SU-DHL-6 (cell line): ENCODE measurements around the gene VASP.

Experiments
- H2AFZ ChIP-seq: fragments of 200-600 bp; sonication (generic); 2 replicates; pipeline ENCODE4 v1.6.1; 2014; ENCODE audit warnings: low read depth, mild to moderate bottlenecking, moderate library complexity, mixed read lengths, antibody characterized with exemption, low read length; ENCODE audit not compliant: severe bottlenecking
- H3F3A ChIP-seq: fragments of 200-600 bp; shearing (Covaris generic); 2 replicates; pipeline ENCODE4 v1.6.0; 2016; ENCODE audit warnings: antibody characterized with exemption, mild to moderate bottlenecking; ENCODE audit not compliant: insufficient read depth
- H3K27ac ChIP-seq: fragments of 200-600 bp; sonication (generic); 2 replicates; pipeline ENCODE4 v1.5.1; 2016; ENCODE audit warnings: low read depth, mild to moderate bottlenecking, low read length, moderate library complexity, mixed read lengths
- H3K27me3 ChIP-seq: fragments of 200-600 bp; sonication (generic), shearing (Covaris generic); 2 replicates; pipeline ENCODE4 v1.6.0; 2014; ENCODE audit warnings: mild to moderate bottlenecking, low read length
- H3K36me3 ChIP-seq: fragments of 200-600 bp; sonication (generic); 2 replicates; pipeline ENCODE4 v1.6.1; 2014; ENCODE audit warnings: mild to moderate bottlenecking, low read length, mixed read lengths
- H3K4me2 ChIP-seq: fragments of 300-600, 200-600 bp; shearing (Covaris generic), sonication (generic); 2 replicates; pipeline ENCODE4 v1.6.0; 2014; ENCODE audit warnings: low read length, low read depth, mild to moderate bottlenecking; ENCODE audit not compliant: poor library complexity, severe bottlenecking
- H3K4me3 ChIP-seq: fragments of 200-600 bp; sonication (generic); 2 replicates; pipeline ENCODE4 v1.5.1; 2014; ENCODE audit warnings: antibody characterized with exemption, low read length, mild to moderate bottlenecking, mixed read lengths; ENCODE audit not compliant: insufficient read depth, poor library complexity, severe bottlenecking
- H3K79me2 ChIP-seq: fragments of 200-600 bp; sonication (generic); 2 replicates; pipeline ENCODE4 v1.6.1; 2014; ENCODE audit warnings: mild to moderate bottlenecking, low read length, moderate library complexity; ENCODE audit not compliant: insufficient read depth
- H3K9ac ChIP-seq: fragments of 200-600 bp; sonication (generic); 2 replicates; pipeline ENCODE4 v1.7.0; 2014; ENCODE audit warnings: mild to moderate bottlenecking, low read length
- H3K9me2 ChIP-seq: fragments of 200-600 bp; sonication (generic); replicated peaks from 2 replicates; pipeline ENCODE4 v1.6.1; 2014; ENCODE audit warnings: low read length; ENCODE audit not compliant: insufficient read depth
- H3K9me3 ChIP-seq: fragments of 200-600 bp; sonication (generic); 2 replicates; pipeline ENCODE4 v1.6.1; 2014; ENCODE audit warnings: low read length, mixed read lengths; ENCODE audit not compliant: insufficient read depth
- H4K20me1 ChIP-seq: fragments of 200-600 bp; sonication (generic); 2 replicates; pipeline ENCODE4 v1.6.1; 2014; ENCODE audit warnings: low read depth, mild to moderate bottlenecking, antibody characterized with exemption, low read length, moderate library complexity, mixed read lengths
- CTCF ChIP-seq: fragments of 200-600 bp; sonication (generic); IDR thresholded peaks from one replicate; pipeline ENCODE4 v1.5.1; 2017; ENCODE audit warnings: antibody characterized with exemption, mild to moderate bottlenecking, low read length, moderate library complexity; ENCODE audit not compliant: insufficient read depth, poor library complexity, severe bottlenecking
- EZH2phosphoT487 ChIP-seq: fragments of 200-600 bp; sonication (generic), shearing (Covaris generic); conservative IDR thresholded peaks from 2 replicates; pipeline ENCODE4 v1.6.1; 2018; ENCODE audit warnings: mild to moderate bottlenecking, antibody characterized with exemption, low read length, moderate library complexity, mixed read lengths

The VASP gene

DNA sequence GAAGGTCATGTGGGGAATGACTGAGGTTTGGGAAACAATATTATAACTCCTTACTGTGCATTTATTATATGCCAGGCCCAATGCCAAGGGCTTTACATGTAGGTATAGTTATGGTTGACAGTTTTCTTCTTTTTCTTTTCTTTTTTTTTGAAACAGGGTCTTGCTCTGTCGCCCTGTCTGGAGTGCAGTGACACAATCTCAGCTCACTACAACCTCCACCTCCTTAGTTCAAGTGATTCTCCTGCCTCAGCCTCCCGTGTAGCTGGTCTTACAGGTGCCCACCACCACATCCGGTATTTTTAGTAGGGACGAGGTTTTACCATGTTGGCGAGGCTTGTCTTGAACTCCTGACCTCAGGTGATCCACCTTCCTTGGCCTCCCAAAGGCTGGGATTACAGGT is 24.2 kb upstream of the VASP start:
- H4K20me1 ChIP-seq, result no peaks in the 10 kb centered on the region
- H2AFZ ChIP-seq, result no peak overlapping the region
- H3K4me3 ChIP-seq, result no peak overlapping the region
- H3K9me2 ChIP-seq, result no peaks in the 10 kb centered on the region
- H3K79me2 ChIP-seq, result no peaks in the 10 kb centered on the region
- no peak overlapping the region for H3K4me2 ChIP-seq
- H3K27me3 ChIP-seq, result no peaks in the 10 kb centered on the region
- no peak for TF ChIP-seq CTCF
- TF ChIP-seq EZH2phosphoT487, result no peak
- no peak overlapping the region for H3K27ac ChIP-seq
- peaks cover 4% of the 10 kb centered on the region for H3F3A ChIP-seq
- H3K9ac ChIP-seq, result no peak overlapping the region
- H3K9me3 ChIP-seq, result no peaks in the 10 kb centered on the region
- no peaks in the 10 kb centered on the region for H3K36me3 ChIP-seq

GRCh38 chr19:45484273-45484945 is 22.9 kb upstream of the VASP start:
- Histone ChIP-seq H3K4me2 (no peak overlapping the region), H3K4me3 (no peak overlapping the region), H3K9ac (no peak overlapping the region), H4K20me1 (no peaks in the 10 kb centered on the region), H3K79me2 (no peaks in the 10 kb centered on the region), H3K9me3 (no peaks in the 10 kb centered on the region), H3K36me3 (no peaks in the 10 kb centered on the region), H2AFZ (no peak overlapping the region), H3K27me3 (no peaks in the 10 kb centered on the region), H3K9me2 (no peaks in the 10 kb centered on the region), H3K27ac (no peak overlapping the region), H3F3A (no peaks in the 10 kb centered on the region)
- no peak for TF ChIP-seq EZH2phosphoT487
- TF ChIP-seq CTCF, result no peak

DNA sequence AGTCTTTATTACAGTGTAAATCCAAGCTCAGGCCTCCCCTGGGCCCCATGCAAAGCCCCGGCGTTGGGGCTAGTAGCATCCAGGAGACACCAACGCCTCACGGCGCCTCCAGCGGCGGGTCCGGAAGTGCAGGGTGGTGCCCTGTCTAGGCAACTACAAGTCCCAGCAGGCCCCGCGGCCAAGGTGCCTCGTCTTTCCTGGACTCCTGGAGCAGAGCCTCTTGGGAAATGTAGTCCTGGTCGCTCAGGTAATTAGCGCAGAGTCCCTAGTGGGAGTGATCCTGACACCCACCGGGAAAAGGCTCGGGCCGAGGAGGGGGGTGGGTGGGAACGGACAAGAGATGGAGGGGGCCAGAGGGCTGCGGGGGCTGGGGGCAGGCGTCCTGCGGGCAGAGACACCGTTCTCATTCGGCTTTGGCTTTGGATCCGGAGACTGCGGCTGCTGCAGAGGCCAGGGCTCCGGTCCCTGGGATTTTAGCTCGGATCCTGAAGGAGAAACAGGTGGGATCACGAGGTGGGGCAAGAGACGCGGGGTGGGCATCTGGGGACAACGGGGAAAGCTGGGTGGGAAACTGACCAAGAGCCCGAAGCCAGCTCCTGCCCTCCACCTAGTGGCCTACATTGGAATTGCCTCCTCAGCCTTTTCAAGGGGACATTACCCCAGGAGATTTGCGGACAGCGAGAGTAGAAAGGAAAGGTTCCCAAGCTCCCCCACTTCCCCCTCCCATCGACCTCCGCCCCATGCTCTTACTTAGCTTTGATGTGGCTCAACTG is 21.8 kb upstream of the VASP start:
- Histone ChIP-seq H3K27ac (no peak overlapping the region), H3K4me3 (peak overlapping the region; percentile 67), H3K9me3 (no peaks in the 10 kb centered on the region), H2AFZ (peak overlapping the region; percentile 98), H4K20me1 (no peaks in the 10 kb centered on the region), H3K79me2 (no peaks in the 10 kb centered on the region), H3K36me3 (no peaks in the 10 kb centered on the region), H3F3A (no peaks in the 10 kb centered on the region), H3K9me2 (no peaks in the 10 kb centered on the region), H3K9ac (peak overlapping the region; percentile 64), H3K4me2 (peak overlapping the region; percentile 84), H3K27me3 (no peaks in the 10 kb centered on the region)
- TF ChIP-seq EZH2phosphoT487 (no peak), CTCF (peak; percentile 83)
